PC-9 (cell line): Measurements from ENCODE around the gene RHBDL1. TPM values are rescaled to one million over a fixed set of nuclear protein-coding genes. Genes with fewer than 3 reads are reported as not detected.

Experiments
- BruUV-seq: library from RNA; stranded (reverse); fragments of 400-500 nt; replicated peaks from 2 replicates; lab custom pipeline; 2021; lab: Mats Ljungman, UMichigan
- CTCF ChIA-PET: fragments of 300-600 bp; sonication (Branson Sonifier 250); formaldehyde crosslinking; loops from one replicate; lab custom pipeline; 2022; ENCODE audit warnings: antibody characterized with exemption; lab: Charles Lee
- POLR2A ChIA-PET: fragments of 300-600 bp; sonication (Branson Sonifier 250); formaldehyde crosslinking; loops from one replicate; lab custom pipeline; 2022; ENCODE audit warnings: antibody characterized with exemption; ENCODE audit not compliant: unreplicated experiment; lab: Charles Lee
- DNase-seq, 2 experiments: peaks; one replicate each; pipeline versions ENCODE4 v3.0.0 to v3.0.0-alpha.2; 2015 to 2022; ENCODE audit warnings: mixed read lengths in 1 of 2
- H2AFZ ChIP-seq: fragments of 200-600 bp; sonication (generic); 2 replicates; pipeline ENCODE4 v1.8.1; 2017; ENCODE audit warnings: antibody characterized with exemption
- H3F3A ChIP-seq: fragments of 200-600 bp; sonication (generic); 2 replicates; pipeline ENCODE4 v1.8.1; 2017; ENCODE audit warnings: antibody characterized with exemption, mild to moderate bottlenecking, low read depth; ENCODE audit not compliant: insufficient read depth
- H3K27ac ChIP-seq: fragments of 200-600 bp; sonication (generic); 2 replicates; pipeline ENCODE4 v1.6.1; 2016; ENCODE audit warnings: mixed run types
- H3K27me3 ChIP-seq: fragments of 200-600 bp; sonication (generic); 2 replicates; pipeline ENCODE4 v1.6.1; 2016; ENCODE audit warnings: low read depth, mixed run types; ENCODE audit not compliant: insufficient read depth
- H3K36me3 ChIP-seq: fragments of 200-600 bp; sonication (generic); 2 replicates; pipeline ENCODE4 v1.6.1; 2016; ENCODE audit warnings: low read depth, mixed run types
- H3K4me1 ChIP-seq: fragments of 200-600 bp; sonication (generic); replicated peaks from 2 replicates; pipeline ENCODE4 v1.6.1; 2016; ENCODE audit warnings: mixed run types; ENCODE audit not compliant: insufficient read depth
- H3K4me2 ChIP-seq: fragments of 200-600 bp; sonication (generic); 2 replicates; pipeline ENCODE4 v1.6.1; 2017; ENCODE audit warnings: mixed run types
- H3K4me3 ChIP-seq: fragments of 200-600 bp; sonication (generic); 2 replicates; pipeline ENCODE4 v1.6.1; 2016; ENCODE audit warnings: mixed run types
- H3K79me2 ChIP-seq: fragments of 200-600 bp; sonication (generic); 2 replicates; pipeline ENCODE4 v1.6.1; 2017; ENCODE audit warnings: low read depth, mixed run types
- H3K9me2 ChIP-seq: fragments of 200-600 bp; sonication (generic); 2 replicates; pipeline ENCODE4 v1.8.1; 2017; ENCODE audit warnings: mild to moderate bottlenecking; ENCODE audit not compliant: insufficient read depth
- H3K9me3 ChIP-seq: fragments of 200-600 bp; sonication (generic); 2 replicates; pipeline ENCODE4 v1.8.1; 2016; ENCODE audit warnings: low read depth; ENCODE audit not compliant: insufficient read depth
- H4K20me1 ChIP-seq: fragments of 200-600 bp; sonication (generic); 2 replicates; pipeline ENCODE4 v1.8.1; 2017; ENCODE audit not compliant: insufficient read depth
- EZH2 ChIP-seq: fragments of 200-600 bp; sonication (generic); IDR thresholded peaks from 2 replicates; pipeline ENCODE4 v1.8.0; 2017; ENCODE audit warnings: antibody characterized with exemption, low read depth
- intact Hi-C: fragments of 100-400 bp; cut with micrococcal nuclease; formaldehyde crosslinking; loops from one replicate; pipeline ENCODE4 v1.10.0; 2022; ENCODE audit not compliant: unreplicated experiment
- total RNA-seq: library from RNA; stranded (reverse); gene quantifications from 2 replicates; pipeline ENCODE4 v1.2.3, GENCODE V29; 2021
- TF ChIP-seq, protein P1 (sequence below): fragments of 200-600 bp; sonication (generic); conservative IDR thresholded peaks from 2 replicates; pipeline ENCODE4 v1.6.1; 2017; ENCODE audit warnings: mixed run types, antibody characterized with exemption, mild to moderate bottlenecking, moderate library complexity

Gene RHBDL1
- total RNA-seq, 1 experiment from 2014 or later = 18.1 TPM

DNA sequence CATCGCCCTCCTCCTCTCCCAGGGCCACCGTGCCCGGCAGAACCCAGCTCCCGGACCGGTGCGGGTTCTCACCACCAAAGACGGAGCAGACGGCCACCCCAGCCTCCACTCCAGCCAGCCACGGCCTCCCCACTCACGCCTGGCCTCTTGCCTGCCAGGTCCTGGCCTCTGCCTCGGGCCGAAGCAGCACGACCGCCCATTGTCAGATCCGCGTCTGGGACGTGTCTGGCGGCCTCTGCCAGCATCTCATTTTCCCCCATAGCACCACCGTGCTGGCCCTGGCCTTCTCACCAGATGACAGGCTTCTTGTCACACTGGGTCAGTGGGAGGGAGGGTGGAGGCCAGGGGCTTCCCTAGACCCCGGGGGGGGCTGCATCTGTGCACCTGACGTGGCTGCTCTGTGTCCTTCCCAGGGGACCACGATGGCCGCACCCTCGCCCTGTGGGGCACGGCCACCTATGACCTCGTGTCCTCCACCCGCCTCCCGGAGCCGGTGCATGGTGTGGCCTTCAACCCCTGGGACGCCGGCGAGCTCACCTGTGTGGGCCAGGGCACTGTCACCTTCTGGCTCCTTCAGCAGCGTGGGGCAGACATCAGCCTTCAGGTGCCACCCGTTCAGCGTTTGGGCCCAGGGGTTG is 14.2 kb upstream of the RHBDL1 start:
- Histone ChIP-seq H3K4me2 (peak overlapping the region; percentile 33; the same call in 1 of the 2 replicates), H3K4me3 (no peak overlapping the region), H3K27me3 (no peaks in the 10 kb centered on the region), H3K27ac (no peak overlapping the region), H2AFZ (no peak overlapping the region), H3F3A (peaks cover 7% of the 10 kb centered on the region), H4K20me1 (0 out of 2 replicates have a peak, but pooled peaks cover 4% of the 10 kb centered on the region), H3K4me1 (peaks cover 7% of the 10 kb centered on the region; the same call in 1 of the 2 replicates), H3K36me3 (no peaks in the 10 kb centered on the region), H3K9me3 (no peaks in the 10 kb centered on the region), H3K79me2 (no peaks in the 10 kb centered on the region), H3K9me2 (no peaks in the 10 kb centered on the region)
- no TSS peak for BruUV-seq
- POLR2A ChIA-PET = interaction anchor here (0.8 kb wide), 1 partner anchor 61 kb away, joined by 3 read pairs; no protein-coding TSS in a partner anchor
- TF ChIP-seq EZH2 = no peak
- TF ChIP-seq, protein P1, sequence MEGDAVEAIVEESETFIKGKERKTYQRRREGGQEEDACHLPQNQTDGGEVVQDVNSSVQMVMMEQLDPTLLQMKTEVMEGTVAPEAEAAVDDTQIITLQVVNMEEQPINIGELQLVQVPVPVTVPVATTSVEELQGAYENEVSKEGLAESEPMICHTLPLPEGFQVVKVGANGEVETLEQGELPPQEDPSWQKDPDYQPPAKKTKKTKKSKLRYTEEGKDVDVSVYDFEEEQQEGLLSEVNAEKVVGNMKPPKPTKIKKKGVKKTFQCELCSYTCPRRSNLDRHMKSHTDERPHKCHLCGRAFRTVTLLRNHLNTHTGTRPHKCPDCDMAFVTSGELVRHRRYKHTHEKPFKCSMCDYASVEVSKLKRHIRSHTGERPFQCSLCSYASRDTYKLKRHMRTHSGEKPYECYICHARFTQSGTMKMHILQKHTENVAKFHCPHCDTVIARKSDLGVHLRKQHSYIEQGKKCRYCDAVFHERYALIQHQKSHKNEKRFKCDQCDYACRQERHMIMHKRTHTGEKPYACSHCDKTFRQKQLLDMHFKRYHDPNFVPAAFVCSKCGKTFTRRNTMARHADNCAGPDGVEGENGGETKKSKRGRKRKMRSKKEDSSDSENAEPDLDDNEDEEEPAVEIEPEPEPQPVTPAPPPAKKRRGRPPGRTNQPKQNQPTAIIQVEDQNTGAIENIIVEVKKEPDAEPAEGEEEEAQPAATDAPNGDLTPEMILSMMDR = no peak; the same call in 1 of the 2 replicates
- CTCF ChIA-PET = interaction anchor here (0.6 to 0.9 kb wide), 2 partner anchors 15 to 51 kb away, joined by 3 to 4 read pairs; partner anchors contain the start of gene RHBDL1
- intact Hi-C loops = no loop called here
- DNase-seq = no peak

DNA sequence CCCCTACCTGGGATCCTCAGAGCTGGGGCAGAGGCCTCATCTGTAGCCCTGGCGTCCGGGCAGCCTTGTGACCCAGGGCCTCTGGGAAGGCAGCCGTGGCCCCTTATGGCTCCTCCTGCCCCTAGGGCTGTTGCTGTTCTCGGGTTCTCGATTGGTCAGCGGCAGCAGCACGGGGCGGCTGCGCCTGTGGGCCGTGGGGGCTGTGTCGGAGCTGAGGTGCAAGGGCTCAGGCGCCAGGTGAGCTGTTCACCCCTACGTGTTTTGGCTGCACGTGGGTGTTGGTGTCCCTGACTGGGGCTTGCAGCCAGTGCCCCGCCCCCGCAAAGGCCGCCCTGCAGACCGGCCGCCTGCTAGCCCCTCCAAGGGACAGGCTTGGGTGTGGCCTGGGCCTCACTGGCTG is 13.4 kb upstream of the RHBDL1 start:
- peaks cover 11% of the 10 kb centered on the region for H3F3A ChIP-seq
- H3K4me1 ChIP-seq = peaks cover 7% of the 10 kb centered on the region; the same call in 1 of the 2 replicates
- BruUV-seq = no TSS peak
- POLR2A ChIA-PET = no interaction called here
- H3K4me3 ChIP-seq = no peak overlapping the region
- no peak overlapping the region for H3K4me2 ChIP-seq
- no peak overlapping the region for H2AFZ ChIP-seq
- intact Hi-C loops = no loop called here
- no peaks in the 10 kb centered on the region for H3K9me2 ChIP-seq
- DNase-seq = no peak
- no peaks in the 10 kb centered on the region for H3K79me2 ChIP-seq
- H3K9me3 ChIP-seq = no peaks in the 10 kb centered on the region
- H4K20me1 ChIP-seq = 0 out of 2 replicates have a peak, but pooled peaks cover 4% of the 10 kb centered on the region
- no peak overlapping the region for H3K27ac ChIP-seq
- no peaks in the 10 kb centered on the region for H3K27me3 ChIP-seq
- TF ChIP-seq, protein P1 = no peak
- TF ChIP-seq EZH2 = no peak
- CTCF ChIA-PET = no interaction called here
- H3K36me3 ChIP-seq = no peaks in the 10 kb centered on the region

DNA sequence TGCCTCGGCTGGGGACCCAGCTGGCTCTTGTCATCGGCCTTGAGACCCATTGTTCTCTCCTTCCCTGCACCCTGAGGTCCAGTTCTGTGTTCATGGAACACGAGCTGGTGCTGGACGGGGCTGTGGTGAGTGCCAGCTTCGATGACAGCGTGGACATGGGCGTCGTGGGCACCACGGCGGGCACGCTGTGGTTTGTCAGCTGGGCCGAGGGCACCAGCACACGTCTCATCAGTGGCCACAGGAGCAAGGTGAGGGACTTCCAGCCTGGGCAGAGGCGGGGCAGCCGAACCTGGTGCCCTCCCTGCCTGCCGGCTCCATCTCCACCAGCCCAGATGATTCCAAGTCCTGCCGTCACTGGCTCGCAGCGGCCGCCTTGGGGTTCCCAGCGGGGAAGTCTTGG is 12.9 kb upstream of the RHBDL1 start:
- no peak overlapping the region for H2AFZ ChIP-seq
- no peak for DNase-seq
- no peaks in the 10 kb centered on the region for H3K79me2 ChIP-seq
- CTCF ChIA-PET = no interaction called here
- POLR2A ChIA-PET = no interaction called here
- no peak overlapping the region for H3K4me2 ChIP-seq
- H3K4me3 ChIP-seq = no peak overlapping the region
- intact Hi-C loops = no loop called here
- H3F3A ChIP-seq = peaks cover 16% of the 10 kb centered on the region
- BruUV-seq = no TSS peak
- H3K36me3 ChIP-seq = no peaks in the 10 kb centered on the region
- TF ChIP-seq EZH2 = no peak
- TF ChIP-seq, protein P1 = no peak
- no peaks in the 10 kb centered on the region for H3K27me3 ChIP-seq
- H3K4me1 ChIP-seq = peaks cover 9% of the 10 kb centered on the region
- H4K20me1 ChIP-seq = 0 out of 2 replicates have a peak, but pooled peaks cover 4% of the 10 kb centered on the region
- H3K9me3 ChIP-seq = no peaks in the 10 kb centered on the region
- H3K9me2 ChIP-seq = no peaks in the 10 kb centered on the region
- H3K27ac ChIP-seq = no peak overlapping the region
